Kidney glomerular epithelial cell (primary cell): ENCODE measurements around the gene CAMK2B.

Experiments used
- DNase-seq: peaks from one replicate; lab custom pipeline; 2025; lab: John Stamatoyannopoulos, UW

Gene CAMK2B

GRCh38 chr7:44286618-44287487 lies 38.5 kb downstream of the CAMK2B start:
- DNase-seq = no peak

DNA sequence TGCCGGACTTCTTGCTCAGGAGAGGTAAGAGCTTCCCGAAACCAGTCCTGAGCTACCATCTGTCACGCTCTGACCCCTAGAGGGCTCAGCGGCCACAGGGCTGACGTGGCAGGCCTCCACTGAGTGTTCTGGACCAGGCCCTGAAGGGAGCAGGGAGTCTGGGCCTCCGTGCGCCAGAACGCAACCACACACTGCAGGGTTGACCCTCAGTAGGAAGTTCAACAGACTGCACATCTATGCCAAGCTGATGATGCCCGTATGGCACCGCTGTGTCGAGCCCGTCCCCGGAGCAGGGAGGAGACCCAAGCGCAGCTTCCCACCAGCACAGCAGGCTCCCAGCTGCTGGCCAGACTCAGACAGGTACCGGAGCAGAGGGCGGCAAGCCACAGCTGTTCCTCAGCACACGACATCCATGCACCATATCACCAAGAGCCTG lies 39.2 kb downstream of the CAMK2B start:
- no peak for DNase-seq

GRCh38 chr7:44285561-44285960 lies 39.8 kb downstream of the CAMK2B start:
- no peak for DNase-seq

- no peak for DNase-seq
These were observed 40.4 kb downstream of the CAMK2B start for GRCh38 chr7:44284881-44285541.

DNA sequence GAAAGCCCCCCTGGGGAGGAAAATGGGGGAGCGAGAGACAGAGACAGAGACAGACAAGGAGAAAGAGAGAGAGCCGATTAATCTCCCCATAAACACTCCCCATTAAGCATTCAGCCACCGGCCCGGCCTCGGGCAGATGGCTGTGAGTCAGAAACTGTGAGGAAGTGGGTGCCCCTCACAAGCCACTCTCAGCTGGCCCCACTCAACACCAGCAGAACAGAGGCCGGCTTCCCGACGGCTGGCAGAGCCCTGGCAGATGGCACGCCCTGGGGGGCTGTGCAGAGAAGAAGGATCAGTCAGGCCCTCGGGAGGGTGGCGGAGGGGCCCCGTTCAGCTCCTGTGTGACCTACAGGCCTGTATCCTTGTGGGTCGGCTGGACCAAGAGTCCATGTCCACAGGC lies 41.2 kb downstream of the CAMK2B start:
- DNase-seq = no peak

GRCh38 chr7:44283381-44284211 lies 41.8 kb downstream of the CAMK2B start:
- DNase-seq = no peak

DNA sequence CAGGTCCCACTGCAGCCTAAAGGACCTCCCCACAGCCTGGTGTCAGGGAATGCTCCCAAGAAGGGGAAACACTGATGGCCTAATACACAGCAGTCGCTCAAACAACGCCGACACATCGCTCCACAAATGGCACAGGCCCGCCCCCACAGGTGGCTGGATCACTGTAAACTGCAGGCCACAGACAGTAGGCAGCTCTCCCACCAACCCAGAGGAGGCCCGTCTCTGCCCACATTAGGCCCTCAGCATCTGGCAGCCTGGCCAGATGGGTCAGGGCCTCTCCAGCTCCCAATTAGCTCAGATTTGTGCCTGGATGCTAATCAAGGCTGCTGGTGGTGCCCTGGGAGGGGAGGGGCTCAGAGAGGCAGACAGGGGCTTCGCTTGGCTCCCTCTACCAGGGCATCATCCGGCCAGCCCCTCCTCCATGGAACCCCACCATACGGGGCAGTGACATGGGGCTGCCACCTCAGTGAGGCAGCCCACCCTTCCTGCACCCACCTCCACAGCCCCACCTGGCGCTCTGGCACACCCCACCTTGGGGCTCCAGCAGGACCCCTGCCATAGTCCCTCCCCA lies 42.7 kb downstream of the CAMK2B start:
- DNase-seq = no peak

GRCh38 chr7:44281811-44282600 lies 43.4 kb downstream of the CAMK2B start:
- DNase-seq = no peak

DNA sequence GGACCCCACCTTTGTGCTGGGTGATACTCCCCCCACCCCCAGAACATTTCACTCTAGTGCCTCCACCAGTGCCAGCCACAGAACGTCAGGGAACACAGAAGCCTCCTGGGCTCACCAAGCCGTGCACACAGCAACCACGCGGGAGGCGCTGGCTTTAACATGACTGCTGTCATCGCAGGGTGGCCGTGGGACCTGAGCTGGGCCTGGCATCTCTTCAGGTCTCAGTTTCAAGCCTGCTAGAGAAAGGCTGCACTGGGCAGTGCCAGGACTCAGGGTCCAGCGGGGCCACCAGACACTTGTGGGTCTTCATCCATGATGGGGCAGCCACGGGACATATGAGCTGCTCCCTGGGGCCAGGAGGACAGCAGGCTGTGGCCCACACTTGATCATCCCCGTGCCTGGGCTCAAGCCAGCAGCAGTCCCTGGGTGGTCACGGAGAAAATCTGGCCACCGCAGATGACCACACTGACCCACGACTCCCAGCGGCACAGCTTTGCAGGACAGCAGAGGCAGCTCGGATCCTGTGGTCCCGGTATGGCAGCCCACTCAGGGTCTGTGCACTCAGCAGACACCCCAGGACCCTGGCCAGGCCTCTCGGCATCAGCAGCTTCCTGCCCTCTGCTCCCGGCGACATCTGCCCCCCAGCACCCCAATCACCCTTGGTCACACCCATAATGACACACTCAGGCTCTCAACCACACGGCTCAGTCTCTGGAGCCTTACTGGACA lies 44.2 kb downstream of the CAMK2B start:
- DNase-seq = no peak

GRCh38 chr7:44280636-44280992 lies 44.8 kb downstream of the CAMK2B start:
- DNase-seq = no peak

GRCh38 chr7:44279731-44280505 lies 45.5 kb downstream of the CAMK2B start:
- no peak for DNase-seq

DNA sequence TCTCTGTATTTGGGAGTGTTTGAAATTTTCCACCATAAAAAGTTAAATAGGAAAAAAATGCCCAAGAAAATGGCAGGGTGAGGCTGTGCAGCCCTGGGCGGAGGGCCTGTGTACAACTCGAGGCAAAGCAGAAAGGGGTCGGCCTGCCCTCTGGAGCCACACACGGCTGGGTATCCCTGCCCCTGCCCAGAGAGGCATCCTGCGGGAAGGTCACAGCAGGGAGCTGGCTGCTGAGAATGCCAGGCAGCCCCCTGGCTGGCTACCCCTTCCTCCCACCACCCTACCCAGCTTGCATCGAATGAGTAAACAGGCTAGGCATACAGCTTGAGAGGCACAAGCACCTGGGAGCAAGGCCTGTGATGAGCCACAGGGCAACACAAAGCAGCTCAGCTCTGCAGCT lies 46.1 kb downstream of the CAMK2B start:
- DNase-seq = no peak

- no peak for DNase-seq
These were observed 46.8 kb downstream of the CAMK2B start for GRCh38 chr7:44278451-44279161.

- no peak for DNase-seq
These were observed 47.5 kb downstream of the CAMK2B start for GRCh38 chr7:44277851-44278250.

GRCh38 chr7:44277391-44277790 lies 48.0 kb downstream of the CAMK2B start:
- no peak for DNase-seq

GRCh38 chr7:44276571-44277221 lies 48.7 kb downstream of the CAMK2B start:
- DNase-seq = no peak

GRCh38 chr7:44275957-44276570 lies 49.3 kb downstream of the CAMK2B start:
- no peak for DNase-seq

DNA sequence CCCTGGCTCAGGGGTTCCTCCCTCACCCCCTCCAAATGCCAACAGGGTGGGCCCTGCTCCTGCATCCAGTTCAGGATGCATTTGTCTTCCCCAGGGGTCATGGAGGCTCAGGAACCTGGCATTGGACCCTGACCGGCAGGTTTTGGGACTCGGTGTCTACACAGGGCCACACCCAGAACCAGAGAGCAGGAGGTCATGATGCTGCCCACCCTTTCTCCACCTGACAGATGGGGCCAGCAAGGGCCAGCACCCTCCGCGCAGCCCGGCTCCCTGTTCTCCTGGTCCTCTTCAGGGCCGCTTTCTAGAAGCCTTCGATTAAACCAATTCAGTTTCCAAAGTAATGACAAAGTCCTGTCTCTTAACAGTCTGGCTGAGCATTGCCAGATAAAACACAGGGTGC lies 50.2 kb downstream of the CAMK2B start:
- no peak for DNase-seq
